Body of pancreas (tissue), 4 donors: ENCODE data around the gene ADGRD1. TPM values are rescaled to one million over a fixed set of nuclear protein-coding genes. Genes with fewer than 3 reads are reported as not detected.

Source experiments
- ATAC-seq: fragments of 150-250 bp; one replicate; pipeline ENCODE4 v1.9.1; 2016
- DNase-seq, 4 donors: peaks; one replicate each; pipeline ENCODE4 v3.0.0-alpha.2; 2019
- H3K27ac ChIP-seq, 4 donors: fragments of 200-600 bp; sonication (generic); 1 replicate in 3 of 4; 2 replicates in 1 of 4; pipeline versions ENCODE4 v1.5.1 to v1.6.1; 2016 to 2019; ENCODE audit warnings: mild to moderate bottlenecking in 1 of 4, mixed read lengths in 1 of 4, moderate library complexity in 1 of 4
- H3K27me3 ChIP-seq, 2 donors: fragments of 200-600 bp; sonication (generic); one replicate each; pipeline ENCODE4 v1.6.0; 2016; ENCODE audit warnings: mild to moderate bottlenecking in 1 of 2
- H3K36me3 ChIP-seq, 2 donors: fragments of 200-600 bp; sonication (generic); replicated peaks in 1 of 2; 2 replicates each; pipeline ENCODE4 v1.5.1; 2016; ENCODE audit warnings: low read depth in 2 of 2; ENCODE audit not compliant: insufficient read depth in 1 of 2
- H3K4me1 ChIP-seq: fragments of 200-600 bp; sonication (generic); one replicate; pipeline ENCODE4 v1.6.0; 2016
- H3K4me3 ChIP-seq, 2 donors: fragments of 200-600 bp; sonication (generic); 1 replicate in 1 of 2; 2 replicates in 1 of 2; pipeline ENCODE4 v1.5.1; 2016 to 2019
- H3K9me3 ChIP-seq, 3 donors: fragments of 200-600 bp; sonication (generic); 1 replicate in 2 of 3; 2 replicates in 1 of 3; pipeline ENCODE4 v1.5.1; 2016
- POLR2A ChIP-seq, 3 donors: fragments of 450-650 bp; IDR thresholded peaks; one replicate each; pipeline ENCODE4 v1.6.1; 2016; ENCODE audit warnings: antibody characterized with exemption in 3 of 3, mild to moderate bottlenecking in 2 of 3
- WGBS, 2 donors: methylation state at CpG; one replicate each; pipeline ENCODE4 v1.1.5; 2017; 5-methylcytosine and 5-hydroxymethylcytosine counted together
- intact Hi-C: fragments of 100-400 bp; cut with DNase I; formaldehyde crosslinking; loops from one replicate; pipeline ENCODE4 v1.15.1; 2023
- total RNA-seq, 2 donors: library from RNA; depleted of rRNA; stranded (reverse); fragments of >200 nt; gene quantifications; one replicate each; pipeline ENCODE4 v1.1.0, GENCODE V29; 2016
- TF ChIP-seq, protein P1 (sequence below), 7 experiments: fragments of 450-650 bp in 4 of 7; fragments of 200-600 bp in 3 of 7; sonication (generic) in 3 of 7; IDR thresholded peaks; one replicate each; pipeline ENCODE4 v1.5.1; 2016 to 2019; ENCODE audit warnings: antibody characterized with exemption in 7 of 7

The ADGRD1 gene
- total RNA-seq, 2 donors from 2014 or later = 4.4 to 4.9 TPM

DNA sequence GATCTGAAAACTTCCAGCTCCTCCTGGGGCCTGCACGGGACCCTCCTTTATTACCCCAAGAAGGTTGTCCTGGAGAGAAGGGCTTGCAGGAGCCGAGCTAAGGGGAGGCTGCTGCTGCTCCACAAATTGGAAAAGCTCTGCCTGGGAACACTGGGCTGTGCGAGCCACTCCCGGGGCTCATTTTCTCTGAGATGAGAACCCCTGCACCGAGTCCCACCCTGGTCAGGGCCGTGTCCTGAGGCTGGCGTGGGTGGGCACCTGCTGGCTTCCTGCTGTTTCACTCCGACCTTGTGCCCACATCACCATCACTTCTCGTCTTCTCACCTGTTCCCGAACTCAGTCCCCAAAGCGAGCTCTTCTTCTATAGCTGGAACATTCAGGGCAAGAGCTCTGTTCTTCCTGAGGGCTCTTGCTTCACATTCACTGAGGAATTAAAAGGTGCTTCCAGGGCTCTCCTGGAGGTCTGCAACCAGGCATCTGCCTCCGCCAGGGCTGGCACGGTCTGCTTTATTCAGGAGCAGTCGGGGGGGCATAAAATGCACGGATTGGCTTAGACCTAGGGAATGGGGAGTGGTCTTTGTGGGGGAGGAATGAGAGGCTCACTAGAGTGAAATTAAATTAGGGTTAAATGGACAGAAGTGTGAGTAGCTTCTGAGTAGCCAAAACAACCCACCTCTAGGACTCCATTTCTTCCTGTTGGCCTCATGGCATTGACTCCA is 98.5 kb downstream of the ADGRD1 start:
- DNase-seq = no peak
- H3K4me1 ChIP-seq = no peaks in the 10 kb centered on the region
- H3K9me3 ChIP-seq = no peaks in the 10 kb centered on the region
- no peak for ATAC-seq
- 83 to 86% methylated on average over 15 of the region's 15 CpGs for WGBS, 2 donors
- H3K27ac ChIP-seq = no peak overlapping the region
- H3K4me3 ChIP-seq = no peak overlapping the region
- no peaks in the 10 kb centered on the region for H3K27me3 ChIP-seq
- intact Hi-C loops = no loop called here
- no peak for TF ChIP-seq POLR2A (IDR thresholded peaks at IDR 0.05)
- TF ChIP-seq, protein P1, sequence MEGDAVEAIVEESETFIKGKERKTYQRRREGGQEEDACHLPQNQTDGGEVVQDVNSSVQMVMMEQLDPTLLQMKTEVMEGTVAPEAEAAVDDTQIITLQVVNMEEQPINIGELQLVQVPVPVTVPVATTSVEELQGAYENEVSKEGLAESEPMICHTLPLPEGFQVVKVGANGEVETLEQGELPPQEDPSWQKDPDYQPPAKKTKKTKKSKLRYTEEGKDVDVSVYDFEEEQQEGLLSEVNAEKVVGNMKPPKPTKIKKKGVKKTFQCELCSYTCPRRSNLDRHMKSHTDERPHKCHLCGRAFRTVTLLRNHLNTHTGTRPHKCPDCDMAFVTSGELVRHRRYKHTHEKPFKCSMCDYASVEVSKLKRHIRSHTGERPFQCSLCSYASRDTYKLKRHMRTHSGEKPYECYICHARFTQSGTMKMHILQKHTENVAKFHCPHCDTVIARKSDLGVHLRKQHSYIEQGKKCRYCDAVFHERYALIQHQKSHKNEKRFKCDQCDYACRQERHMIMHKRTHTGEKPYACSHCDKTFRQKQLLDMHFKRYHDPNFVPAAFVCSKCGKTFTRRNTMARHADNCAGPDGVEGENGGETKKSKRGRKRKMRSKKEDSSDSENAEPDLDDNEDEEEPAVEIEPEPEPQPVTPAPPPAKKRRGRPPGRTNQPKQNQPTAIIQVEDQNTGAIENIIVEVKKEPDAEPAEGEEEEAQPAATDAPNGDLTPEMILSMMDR (IDR thresholded peaks at IDR 0.05) = no peak
- no peaks in the 10 kb centered on the region for H3K36me3 ChIP-seq

DNA sequence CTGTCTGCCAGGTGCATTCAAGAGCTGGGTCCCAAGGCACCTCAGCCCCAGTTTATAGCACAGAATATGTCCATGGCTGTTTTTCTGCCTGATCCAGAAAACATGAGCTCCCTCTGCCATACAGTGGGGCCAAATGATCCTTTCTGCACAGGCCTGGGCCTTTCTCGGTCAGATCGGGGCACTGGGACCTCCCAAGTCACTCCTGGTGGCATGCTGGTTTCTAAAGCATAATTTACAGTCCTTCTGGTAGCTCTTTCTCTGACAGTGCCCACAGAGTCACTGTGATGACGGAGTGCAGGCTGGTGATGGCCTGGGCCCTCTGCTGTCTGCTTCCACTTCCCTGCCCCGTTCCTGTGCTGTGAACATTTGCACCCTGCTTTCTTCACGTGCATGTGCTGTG is 99.2 kb downstream of the ADGRD1 start:
- H3K36me3 ChIP-seq = no peaks in the 10 kb centered on the region
- ATAC-seq (no peak), DNase-seq (no peak)
- intact Hi-C loops = no loop called here
- H3K4me1 ChIP-seq = no peaks in the 10 kb centered on the region
- WGBS, 2 donors = 85 to 86% methylated on average over 5 of the region's 5 CpGs
- no peaks in the 10 kb centered on the region for H3K9me3 ChIP-seq
- TF ChIP-seq, protein P1 (IDR thresholded peaks at IDR 0.05) = no peak
- no peak for TF ChIP-seq POLR2A (IDR thresholded peaks at IDR 0.05)
- no peak overlapping the region for H3K27ac ChIP-seq
- H3K4me3 ChIP-seq = no peak overlapping the region
- no peaks in the 10 kb centered on the region for H3K27me3 ChIP-seq

DNA sequence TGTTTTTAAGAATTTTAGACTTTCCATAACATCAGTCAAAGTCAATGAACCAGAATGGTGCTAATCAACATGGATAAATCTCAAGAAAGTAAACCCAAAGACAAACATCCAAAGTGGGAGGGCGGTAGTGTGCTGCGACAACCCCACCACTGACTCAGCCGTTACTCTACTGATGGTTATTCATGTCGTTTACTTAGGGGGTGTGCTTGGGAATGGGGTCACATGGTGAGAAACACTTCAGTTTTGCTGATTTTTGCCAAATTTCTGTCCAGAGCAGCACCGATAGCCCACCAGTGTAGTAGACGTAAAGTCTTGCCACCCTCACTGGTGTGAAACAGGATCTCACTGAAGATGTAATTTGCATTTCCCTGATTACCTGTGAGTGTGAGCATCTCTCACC is 99.9 kb downstream of the ADGRD1 start:
- no peak overlapping the region for H3K27ac ChIP-seq
- no peaks in the 10 kb centered on the region for H3K36me3 ChIP-seq
- intact Hi-C loops = no loop called here
- H3K4me1 ChIP-seq = no peaks in the 10 kb centered on the region
- ATAC-seq (no peak), DNase-seq (no peak)
- WGBS, 2 donors = 75 to 84% methylated on average over 6 of the region's 6 CpGs
- no peaks in the 10 kb centered on the region for H3K9me3 ChIP-seq
- no peak overlapping the region for H3K4me3 ChIP-seq
- no peak for TF ChIP-seq POLR2A (IDR thresholded peaks at IDR 0.05)
- H3K27me3 ChIP-seq = no peaks in the 10 kb centered on the region

DNA sequence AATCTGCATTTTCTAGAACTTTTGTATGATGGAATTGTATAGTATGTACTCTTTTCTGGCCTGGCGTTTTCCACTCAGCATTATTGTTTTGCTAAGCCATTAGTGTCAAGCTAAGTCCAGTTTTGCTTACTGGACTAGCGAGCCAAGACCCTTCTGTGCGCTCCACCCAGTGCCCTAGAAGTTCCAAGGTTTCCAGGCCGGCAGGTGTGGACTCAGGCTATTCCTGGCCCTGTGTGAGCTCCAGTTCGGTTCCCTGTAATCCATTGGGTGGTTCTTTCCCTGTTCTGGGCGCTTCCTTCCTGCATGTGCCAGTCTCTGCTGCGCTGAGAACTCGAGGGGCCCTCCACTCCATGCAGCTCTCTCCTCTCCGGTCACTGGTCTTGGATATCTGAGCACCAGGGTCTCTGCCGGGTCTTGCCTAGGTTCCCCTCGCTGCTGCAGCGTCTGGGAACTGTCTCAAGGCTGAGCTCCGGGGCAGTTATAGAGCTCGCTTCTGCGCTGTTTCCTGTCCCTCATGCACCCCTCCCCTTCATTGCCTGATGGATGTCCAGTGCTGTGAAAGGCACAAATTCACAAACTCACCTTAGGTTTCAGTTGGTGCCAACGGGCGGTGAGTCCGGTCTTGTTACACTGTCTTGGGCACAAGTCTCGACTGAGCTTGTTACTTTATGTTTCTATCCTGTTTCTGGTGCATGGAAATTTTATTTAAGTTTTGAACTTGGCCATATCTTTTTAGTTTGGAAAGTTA is 100.8 kb downstream of the ADGRD1 start:
- no peaks in the 10 kb centered on the region for H3K4me1 ChIP-seq
- no peaks in the 10 kb centered on the region for H3K9me3 ChIP-seq
- H3K27ac ChIP-seq = no peak overlapping the region
- no peaks in the 10 kb centered on the region for H3K36me3 ChIP-seq
- no peak for TF ChIP-seq POLR2A (IDR thresholded peaks at IDR 0.05)
- TF ChIP-seq, protein P1 (IDR thresholded peaks at IDR 0.05) = no peak
- ATAC-seq = no peak
- H3K4me3 ChIP-seq = no peak overlapping the region
- no peak for DNase-seq
- no peaks in the 10 kb centered on the region for H3K27me3 ChIP-seq
- WGBS, 2 donors = 80 to 83% methylated on average over 19 of the region's 19 CpGs
- intact Hi-C loops = no loop called here

DNA sequence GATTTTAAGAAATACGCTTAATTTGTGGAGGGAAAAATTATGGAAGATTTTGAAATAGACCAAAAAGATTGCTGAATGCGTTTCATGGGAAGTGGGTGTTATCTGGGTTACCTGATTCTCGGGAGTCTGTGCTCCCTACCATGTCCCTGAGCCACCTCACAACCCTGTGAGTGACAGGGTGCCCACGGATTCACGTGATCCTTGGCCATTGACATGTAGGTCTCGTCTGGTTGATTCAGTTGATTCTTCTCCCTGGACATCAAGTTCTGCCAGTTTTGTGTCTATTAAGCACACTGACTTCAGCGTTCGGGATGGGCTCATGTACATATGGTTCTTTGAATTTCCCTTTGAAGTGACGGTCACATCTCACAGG is 101.4 kb downstream of the ADGRD1 start:
- intact Hi-C loops = no loop called here
- no peak overlapping the region for H3K27ac ChIP-seq
- H3K27me3 ChIP-seq = no peaks in the 10 kb centered on the region
- TF ChIP-seq, protein P1 (IDR thresholded peaks at IDR 0.05) = no peak
- no peak for TF ChIP-seq POLR2A (IDR thresholded peaks at IDR 0.05)
- ATAC-seq (no peak), DNase-seq (no peak)
- H3K4me1 ChIP-seq = no peaks in the 10 kb centered on the region
- no peaks in the 10 kb centered on the region for H3K36me3 ChIP-seq
- no peak overlapping the region for H3K4me3 ChIP-seq
- no peaks in the 10 kb centered on the region for H3K9me3 ChIP-seq
- 77 to 79% methylated on average over 9 of the region's 9 CpGs for WGBS, 2 donors
